HG03442 (cell line): ENCODE data around the gene ADGRV1.
A peak's percentile ranks its signal among the peaks of the same experiment; 100 is the strongest.

ENCODE experiments used
- ATAC-seq: cut with Tn5 transposase; IDR thresholded peaks from one replicate; pipeline ENCODE4 v1.9.1; 2021; ENCODE audit warnings: mild to moderate bottlenecking, moderate library complexity; ENCODE audit not compliant: unreplicated experiment

ADGRV1 gene

GRCh38 chr5:90861843-90862586 lies 303.4 kb downstream of the ADGRV1 start:
- no peak for ATAC-seq

GRCh38 chr5:90865180-90865579 lies 306.6 kb downstream of the ADGRV1 start:
- no peak for ATAC-seq

- ATAC-seq = peak; percentile 78
Observed at GRCh38 chr5:90866333-90866732, 307.7 kb downstream of the ADGRV1 start.

GRCh38 chr5:90866915-90867731 lies 308.5 kb downstream of the ADGRV1 start:
- no peak for ATAC-seq

- ATAC-seq = no peak
Observed at GRCh38 chr5:90868799-90869198, 310.2 kb downstream of the ADGRV1 start.

- ATAC-seq = no peak
Observed at GRCh38 chr5:90871391-90871991, 312.9 kb downstream of the ADGRV1 start.

GRCh38 chr5:90873033-90873517 lies 314.5 kb downstream of the ADGRV1 start:
- ATAC-seq = no peak

GRCh38 chr5:90874066-90874465 lies 315.5 kb downstream of the ADGRV1 start:
- no peak for ATAC-seq

- ATAC-seq = no peak
Observed at GRCh38 chr5:90875456-90875855, 316.9 kb downstream of the ADGRV1 start.

- no peak for ATAC-seq
Observed at GRCh38 chr5:90876366-90876765, 317.8 kb downstream of the ADGRV1 start.

- ATAC-seq = no peak
Observed at GRCh38 chr5:90877049-90877448, 318.5 kb downstream of the ADGRV1 start.

GRCh38 chr5:90878081-90878480 lies 319.5 kb downstream of the ADGRV1 start:
- no peak for ATAC-seq

GRCh38 chr5:90878549-90879196 lies 320.1 kb downstream of the ADGRV1 start:
- no peak for ATAC-seq

- ATAC-seq = no peak
Observed at GRCh38 chr5:90881626-90882150, 323.1 kb downstream of the ADGRV1 start.

GRCh38 chr5:90882448-90882847 lies 323.9 kb downstream of the ADGRV1 start:
- ATAC-seq = no peak

- no peak for ATAC-seq
Observed at GRCh38 chr5:90885180-90885868, 326.7 kb downstream of the ADGRV1 start.

- ATAC-seq = no peak
Observed at GRCh38 chr5:90886381-90886780, 327.8 kb downstream of the ADGRV1 start.

- ATAC-seq = no peak
Observed at GRCh38 chr5:90888511-90889324, 330.1 kb downstream of the ADGRV1 start.

GRCh38 chr5:90889325-90889600 lies 330.7 kb downstream of the ADGRV1 start:
- ATAC-seq = no peak

- ATAC-seq = no peak
Observed at GRCh38 chr5:90890180-90890579, 331.6 kb downstream of the ADGRV1 start.
